SJCRH30 (cell line): ENCODE measurements around the gene ZNF180. TPM values are rescaled to one million over a fixed set of nuclear protein-coding genes. Genes with fewer than 3 reads are reported as not detected.
"Not testable (repeated sequence)": the region's sequence is repeated elsewhere in the genome, so short reads cannot be mapped to it uniquely, and the experiment has no call there.

Experiments
- DNase-seq, 2 experiments: peaks; one replicate each; pipeline ENCODE4 v3.0.0-alpha.2; 2015 to 2020
- H3K27ac ChIP-seq: fragments of 250-450 bp; sonication (Bioruptor Pico); 2 replicates; pipeline ENCODE4 v1.5.1; 2020; ENCODE audit warnings: mild to moderate bottlenecking, moderate library complexity
- H3K27me3 ChIP-seq: fragments of 250-450 bp; sonication (Bioruptor Pico); 2 replicates; pipeline ENCODE4 v1.5.1; 2020; ENCODE audit warnings: mild to moderate bottlenecking, moderate library complexity
- H3K36me3 ChIP-seq: fragments of 250-450 bp; sonication (Bioruptor Pico); 2 replicates; pipeline ENCODE4 v1.5.1; 2020; ENCODE audit warnings: mild to moderate bottlenecking, moderate library complexity
- H3K4me1 ChIP-seq: fragments of 250-450 bp; sonication (Bioruptor Pico); 2 replicates; pipeline ENCODE4 v1.5.1; 2020; ENCODE audit warnings: mild to moderate bottlenecking, moderate library complexity
- H3K4me3 ChIP-seq: fragments of 250-450 bp; sonication (Bioruptor Pico); 2 replicates; pipeline ENCODE4 v1.5.1; 2020; ENCODE audit warnings: mild to moderate bottlenecking, moderate library complexity
- H3K9me3 ChIP-seq: fragments of 250-450 bp; sonication (Bioruptor Pico); replicated peaks from 2 replicates; pipeline ENCODE4 v1.5.1; 2020; ENCODE audit warnings: mild to moderate bottlenecking, moderate library complexity
- total RNA-seq: library from RNA; depleted of rRNA; stranded (reverse); fragments of >200 nt; shearing (Covaris generic); gene quantifications from 2 replicates; pipeline ENCODE4 v1.2.3, GENCODE V29; 2014

ZNF180 gene
- total RNA-seq, 1 experiment from 2014 or later: 13.9 TPM

DNA sequence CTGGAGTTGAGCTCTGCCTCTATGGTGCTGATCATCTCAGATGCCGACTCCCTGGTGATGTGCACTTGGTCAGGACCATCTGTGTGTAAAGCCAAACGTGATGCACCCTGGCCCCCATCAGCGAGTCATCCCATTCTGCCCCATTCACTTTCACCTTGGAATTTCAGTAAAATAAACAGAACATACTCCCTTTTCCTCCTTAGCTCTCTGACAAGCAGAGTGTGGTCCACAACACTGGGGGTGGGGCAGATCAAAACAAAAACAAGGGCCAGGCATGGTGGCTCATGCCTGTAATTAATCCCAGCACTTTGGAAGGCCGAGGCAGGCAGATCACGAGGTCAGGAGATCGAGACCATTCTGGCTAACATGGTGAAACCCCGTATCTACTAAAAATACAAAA lies 16.8 kb upstream of the ZNF180 start:
- DNase-seq: no peak
- Histone ChIP-seq H3K4me3 (no peak overlapping the region), H3K27me3 (no peaks in the 10 kb centered on the region), H3K4me1 (no peaks in the 10 kb centered on the region), H3K27ac (no peak overlapping the region), H3K9me3 (no peaks in the 10 kb centered on the region; the same call in 1 of the 2 replicates), H3K36me3 (no peaks in the 10 kb centered on the region)

DNA sequence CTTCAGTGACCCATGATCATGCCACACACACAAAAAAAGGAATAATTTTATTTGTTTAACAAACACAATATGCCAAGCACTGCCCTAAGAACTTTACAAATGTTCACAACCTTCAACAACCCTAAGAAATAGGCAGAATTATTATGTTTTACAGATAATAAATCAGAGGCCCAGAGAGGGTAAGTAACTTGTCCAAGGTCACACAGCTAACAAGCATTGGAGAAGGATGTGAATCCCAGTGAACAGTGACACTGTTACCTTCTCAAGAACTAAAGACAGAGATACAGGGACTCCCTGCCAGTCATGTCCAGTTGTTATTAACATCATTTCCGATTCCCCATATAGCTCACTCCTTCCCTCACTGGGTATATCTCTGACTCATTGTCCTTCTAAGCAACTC lies 15.6 kb upstream of the ZNF180 start:
- Histone ChIP-seq H3K4me3 (no peak overlapping the region), H3K4me1 (no peaks in the 10 kb centered on the region), H3K27ac (no peak overlapping the region), H3K27me3 (no peaks in the 10 kb centered on the region), H3K9me3 (no peaks in the 10 kb centered on the region; the same call in 1 of the 2 replicates), H3K36me3 (no peaks in the 10 kb centered on the region)
- DNase-seq: no peak

DNA sequence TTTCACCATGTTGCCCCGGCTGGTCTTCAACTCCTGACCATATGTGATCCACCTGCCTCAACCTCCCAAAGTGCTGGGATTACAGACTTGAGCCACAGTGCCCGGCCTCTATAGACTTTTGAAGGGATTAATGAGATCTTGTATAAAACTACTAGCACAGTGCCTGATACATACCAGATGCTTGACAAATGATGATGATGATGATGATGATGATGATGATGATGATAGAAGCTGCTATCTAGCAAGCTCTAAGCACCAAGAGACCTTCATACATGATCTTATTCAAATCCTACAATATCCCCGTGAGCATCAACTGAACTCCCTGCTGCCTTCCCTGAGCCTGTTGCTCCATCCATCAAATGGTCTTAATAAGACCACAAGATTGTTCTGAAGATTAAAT lies 14.7 kb upstream of the ZNF180 start:
- H3K4me3 ChIP-seq: no peak overlapping the region
- no peak overlapping the region for H3K27ac ChIP-seq
- H3K9me3 ChIP-seq: no peaks in the 10 kb centered on the region; the same call in 1 of the 2 replicates
- DNase-seq: no peak
- H3K36me3 ChIP-seq: no peaks in the 10 kb centered on the region
- no peaks in the 10 kb centered on the region for H3K4me1 ChIP-seq
- no peaks in the 10 kb centered on the region for H3K27me3 ChIP-seq

DNA sequence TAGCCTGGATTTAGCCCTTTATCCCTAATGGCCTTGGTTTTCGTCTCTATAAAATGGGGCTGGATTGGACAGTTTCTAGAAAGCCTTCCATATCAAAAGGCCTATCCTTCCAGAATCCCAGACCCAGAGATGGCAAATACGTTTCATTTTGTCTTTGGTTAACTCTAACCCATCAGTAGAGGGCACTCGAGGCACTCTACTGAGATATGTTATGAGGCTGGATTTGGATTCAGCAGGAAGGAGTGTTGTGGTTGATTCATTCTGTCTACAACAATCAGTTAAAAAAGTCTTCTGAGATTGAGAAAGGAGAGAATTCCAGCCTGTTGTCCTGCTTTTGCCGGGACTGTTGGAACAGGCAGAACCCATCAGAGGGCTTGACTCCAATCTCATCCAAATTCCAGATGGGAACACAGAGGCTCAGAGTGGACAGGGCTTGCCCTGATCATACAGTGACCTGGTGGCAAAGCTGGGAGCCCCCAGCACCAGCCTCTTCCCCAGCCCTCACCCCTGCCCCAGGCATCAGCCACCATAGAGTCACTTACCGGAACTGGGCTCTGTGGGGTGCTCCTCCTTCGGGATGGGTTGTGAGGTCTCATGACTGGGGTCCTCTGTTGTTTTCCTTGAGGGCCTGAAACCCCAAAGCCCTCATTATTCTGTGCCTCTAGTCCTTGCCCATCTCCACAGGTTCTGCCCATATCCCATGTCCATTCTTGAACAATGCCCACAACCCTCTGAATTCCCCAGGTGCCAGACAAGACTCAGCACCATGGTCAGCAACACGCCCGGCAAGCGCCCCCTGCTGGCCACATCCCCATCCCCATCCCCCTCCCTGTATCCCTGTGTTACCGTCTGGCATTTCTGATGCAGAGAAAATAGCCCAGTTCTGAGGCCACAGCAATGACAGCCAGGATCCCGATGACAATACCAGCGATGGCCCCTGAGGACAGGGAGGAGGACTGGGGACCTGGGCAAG lies 12.3 kb upstream of the ZNF180 start:
- no peaks in the 10 kb centered on the region; the same call in 1 of the 2 replicates for H3K9me3 ChIP-seq
- peak; percentile 56 to 69 for DNase-seq
- H3K4me3 ChIP-seq: no peak overlapping the region
- no peak overlapping the region for H3K27ac ChIP-seq
- H3K4me1 ChIP-seq: no peaks in the 10 kb centered on the region
- H3K36me3 ChIP-seq: no peaks in the 10 kb centered on the region
- H3K27me3 ChIP-seq: no peaks in the 10 kb centered on the region

DNA sequence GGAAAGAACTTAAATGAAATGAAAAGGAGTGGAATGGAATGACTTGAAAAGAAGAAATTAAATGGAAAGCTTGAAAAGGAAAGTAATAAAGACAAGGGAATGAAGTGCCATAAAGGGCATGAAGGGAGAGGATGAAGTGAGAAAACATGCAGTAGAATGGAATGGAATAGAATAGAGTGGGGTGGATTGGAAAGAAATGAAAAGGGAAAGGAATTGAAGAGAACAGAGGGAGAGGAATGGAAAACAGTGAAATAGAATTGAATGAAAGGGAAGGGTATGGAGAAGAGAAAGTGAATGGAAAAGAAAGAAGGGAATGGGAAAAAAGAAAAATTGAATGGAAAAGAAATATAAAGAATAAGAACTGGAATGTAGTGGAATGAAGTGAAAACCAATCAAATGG lies 9.2 kb upstream of the ZNF180 start:
- no peak overlapping the region for H3K27ac ChIP-seq
- H3K4me1 ChIP-seq: no peaks in the 10 kb centered on the region
- H3K36me3 ChIP-seq: no peaks in the 10 kb centered on the region
- H3K27me3 ChIP-seq: no peaks in the 10 kb centered on the region
- H3K9me3 ChIP-seq: no peaks in the 10 kb centered on the region
- no peak for DNase-seq
- no peak overlapping the region for H3K4me3 ChIP-seq

DNA sequence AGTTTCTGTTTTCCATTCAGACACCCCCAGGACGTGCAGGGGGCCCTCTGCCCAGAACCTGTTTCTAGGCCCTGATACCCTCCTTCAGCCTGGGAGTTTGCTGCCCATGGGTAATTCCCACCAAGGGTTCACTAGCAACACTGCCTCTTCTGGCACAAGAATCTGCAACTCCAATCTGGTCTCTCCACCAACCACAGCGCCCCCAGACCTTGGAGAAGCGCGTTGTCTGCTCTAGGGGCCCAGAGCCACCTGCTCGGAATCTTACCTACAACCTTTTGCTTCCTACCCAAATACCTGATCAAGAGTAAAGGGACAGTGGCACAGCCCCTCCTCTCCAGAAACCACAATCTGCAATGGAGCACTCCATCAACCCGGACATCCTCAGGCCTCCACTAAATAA lies 763 bp downstream of the ZNF180 start:
- no peaks in the 10 kb centered on the region for H3K4me1 ChIP-seq
- peak overlapping the region; percentile 87 for H3K4me3 ChIP-seq
- H3K27ac ChIP-seq: peak overlapping the region; percentile 78; the same call in 1 of the 2 replicates
- peaks cover 22% of the 10 kb centered on the region for H3K36me3 ChIP-seq
- no peaks in the 10 kb centered on the region; the same call in 1 of the 2 replicates for H3K9me3 ChIP-seq
- H3K27me3 ChIP-seq: no peaks in the 10 kb centered on the region
- no peak for DNase-seq

DNA sequence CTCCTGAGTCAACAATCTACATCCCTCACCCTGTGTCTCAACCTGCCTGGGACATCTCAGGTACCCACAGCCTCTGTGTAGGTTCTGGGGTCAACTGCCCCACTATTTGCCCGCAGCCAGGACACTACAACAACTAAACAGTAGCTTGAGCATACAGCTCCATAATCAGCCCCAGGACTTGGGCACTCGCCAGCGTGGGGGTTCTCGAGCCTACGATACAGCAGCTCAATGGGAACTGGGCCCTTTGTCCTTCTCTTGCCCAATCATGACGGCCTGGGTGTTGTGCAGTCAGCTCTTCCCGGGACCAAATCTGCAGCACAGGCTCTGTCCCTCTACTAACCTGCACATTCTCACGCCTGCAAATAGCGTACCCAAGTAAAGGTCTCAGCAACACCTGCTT lies 1.3 kb downstream of the ZNF180 start:
- Histone ChIP-seq H3K4me1 (no peaks in the 10 kb centered on the region), H3K36me3 (peaks cover 27% of the 10 kb centered on the region), H3K4me3 (no peak overlapping the region), H3K27me3 (no peaks in the 10 kb centered on the region), H3K9me3 (peaks cover 3% of the 10 kb centered on the region; the same call in 1 of the 2 replicates), H3K27ac (no peak overlapping the region)
- no peak for DNase-seq

DNA sequence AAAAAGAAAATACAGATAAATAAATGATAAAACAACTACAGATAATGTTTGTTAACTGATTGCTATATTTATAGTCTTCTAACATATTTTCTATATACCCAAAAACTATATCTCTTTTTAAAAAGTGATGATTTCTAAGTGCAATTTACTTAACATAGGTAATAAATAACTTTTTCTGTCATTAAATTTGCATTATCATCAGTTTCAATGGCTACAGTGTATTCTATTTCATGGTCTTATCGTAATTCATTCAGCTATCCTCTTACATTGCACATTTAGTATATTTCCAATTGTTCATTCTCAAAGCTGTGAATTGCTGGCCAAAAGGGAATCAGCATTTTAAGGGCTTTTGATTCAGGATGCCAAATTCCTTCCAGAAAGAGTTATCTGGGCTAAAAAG lies 3.6 kb downstream of the ZNF180 start:
- no peak for DNase-seq
- Histone ChIP-seq H3K4me1 (no peaks in the 10 kb centered on the region), H3K9me3 (peaks cover 13% of the 10 kb centered on the region; the same call in 1 of the 2 replicates), H3K27me3 (no peaks in the 10 kb centered on the region), H3K36me3 (peaks cover 48% of the 10 kb centered on the region), H3K27ac (no peak overlapping the region), H3K4me3 (no peak overlapping the region)

DNA sequence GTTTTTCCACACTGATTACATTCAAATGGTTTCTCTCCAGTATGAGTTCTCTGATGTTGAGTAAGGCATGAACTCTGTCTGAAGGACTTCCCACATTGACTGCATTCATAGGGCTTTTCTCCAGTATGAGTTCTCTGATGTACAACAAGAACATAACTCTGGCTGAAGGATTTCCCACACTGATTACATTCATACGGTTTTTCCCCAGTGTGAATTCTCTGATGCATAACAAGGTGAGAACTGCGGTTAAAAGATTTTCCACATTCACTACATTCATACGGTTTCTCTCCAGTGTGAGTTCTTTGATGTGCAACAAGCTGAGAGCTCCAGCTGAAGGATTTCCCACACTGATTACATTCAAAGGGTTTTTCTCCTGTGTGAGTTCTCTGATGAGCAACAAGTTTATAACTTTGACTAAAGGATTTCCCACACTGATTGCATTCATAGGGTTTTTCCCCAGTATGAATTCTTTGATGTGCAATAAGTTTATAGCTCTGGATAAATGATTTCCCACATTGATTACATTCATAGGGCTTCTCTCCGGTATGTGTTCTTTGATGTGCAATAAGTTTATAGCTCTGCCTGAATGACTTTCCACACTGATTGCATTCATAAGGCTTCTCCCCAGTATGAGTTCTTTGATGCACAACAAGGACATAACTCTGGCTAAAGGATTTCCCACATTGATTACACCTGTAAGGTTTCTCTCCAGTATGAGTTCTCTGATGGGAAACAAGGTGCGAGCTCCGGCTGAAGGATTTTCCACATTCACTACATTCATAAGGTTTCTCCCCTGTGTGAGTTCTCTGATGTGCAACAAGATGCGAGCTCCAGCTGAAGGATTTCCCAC lies 23.5 kb downstream of the ZNF180 start:
- no peaks in the 10 kb centered on the region for H3K27me3 ChIP-seq
- no peaks in the 10 kb centered on the region for H3K4me1 ChIP-seq
- no peak overlapping the region for H3K27ac ChIP-seq
- peak; percentile 13 to 48 for DNase-seq
- H3K4me3 ChIP-seq: no peak overlapping the region
- H3K36me3 ChIP-seq: peaks cover 73% of the 10 kb centered on the region
- H3K9me3 ChIP-seq: peaks cover 63% of the 10 kb centered on the region

DNA sequence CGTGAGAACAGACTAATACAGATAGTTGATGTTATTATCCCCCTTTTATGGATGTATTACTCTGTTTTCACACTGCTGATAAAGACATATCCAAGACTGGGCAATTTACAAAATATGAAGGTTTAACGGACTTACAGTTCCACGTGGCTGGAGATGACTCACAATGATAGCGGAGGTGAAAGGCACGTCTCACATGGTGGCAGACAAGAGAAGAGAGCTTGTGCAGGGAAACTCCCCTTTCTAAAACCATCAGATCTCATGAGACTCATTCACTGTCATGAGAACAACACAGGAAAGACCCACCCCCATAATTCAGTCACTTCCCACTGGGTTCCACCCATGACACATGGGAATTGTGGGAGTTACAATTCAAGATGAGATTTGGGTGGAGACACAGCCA lies 31.6 kb downstream of the ZNF180 start:
- not testable (repeated sequence) for H3K27me3 ChIP-seq, H3K27ac ChIP-seq, H3K4me3 ChIP-seq, H3K36me3 ChIP-seq, H3K4me1 ChIP-seq, H3K9me3 ChIP-seq, DNase-seq

DNA sequence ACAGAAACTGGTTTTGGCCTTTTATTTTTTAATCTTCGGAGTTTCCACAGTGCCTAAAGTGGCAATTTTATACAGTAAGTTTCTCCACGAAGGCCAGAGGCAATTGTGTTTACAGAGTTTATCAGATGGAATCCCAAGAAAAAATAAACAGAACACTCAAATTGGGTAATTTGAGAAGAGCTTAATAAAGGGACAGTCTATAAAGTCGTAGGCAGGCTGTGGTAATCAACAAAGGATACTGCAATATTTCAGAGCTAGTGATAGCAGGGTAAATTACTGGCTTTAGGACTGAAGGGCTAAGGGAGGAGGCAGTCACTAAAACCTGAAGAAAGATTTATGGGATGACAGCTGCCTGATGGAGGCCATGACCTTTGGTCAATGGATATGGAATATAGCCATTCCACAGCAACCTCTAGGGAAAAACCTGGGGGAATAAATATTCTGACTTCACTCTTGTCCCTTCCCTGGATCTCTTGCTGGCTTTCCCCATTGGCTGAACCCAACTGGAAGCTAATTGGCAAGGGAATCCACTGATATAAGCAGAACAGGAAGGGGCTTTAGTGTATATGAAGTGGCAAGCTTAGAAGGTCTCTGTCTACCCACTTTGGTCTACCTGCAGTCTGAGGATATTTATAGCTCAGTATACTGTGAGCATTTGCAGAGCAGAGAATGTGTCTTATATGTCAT lies 37.6 kb downstream of the ZNF180 start:
- not testable (repeated sequence) for H3K27ac ChIP-seq, H3K36me3 ChIP-seq
- DNase-seq: peak; percentile 5 to 32

DNA sequence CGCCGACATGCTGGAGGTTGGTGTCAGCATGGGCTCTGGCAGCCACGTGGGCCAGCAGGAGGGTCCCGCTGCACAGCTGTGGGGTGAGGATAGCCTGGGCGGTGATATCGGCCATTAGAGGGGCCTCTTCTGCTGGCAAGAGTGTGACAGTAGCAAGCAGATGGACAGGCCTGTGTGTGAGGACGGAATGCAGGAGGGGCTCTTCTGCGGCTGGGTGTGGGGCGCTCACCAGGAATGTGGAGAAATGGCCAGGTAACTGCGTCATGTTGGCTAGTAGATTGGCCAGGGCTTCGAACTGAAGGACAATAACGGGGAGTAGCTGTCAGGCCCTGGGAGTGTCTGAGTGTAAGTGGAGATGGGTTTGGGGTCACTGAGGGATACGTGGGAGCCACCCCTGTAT lies 44.3 kb downstream of the ZNF180 start:
- not testable (repeated sequence) for H3K36me3 ChIP-seq, H3K27ac ChIP-seq, H3K27me3 ChIP-seq

More for the DNA sequence above, 37.6 kb downstream of the ZNF180 start:
- H3K27me3 ChIP-seq, H3K4me3 ChIP-seq, H3K9me3 ChIP-seq, H3K4me1 ChIP-seq: not testable (repeated sequence)

DNA sequence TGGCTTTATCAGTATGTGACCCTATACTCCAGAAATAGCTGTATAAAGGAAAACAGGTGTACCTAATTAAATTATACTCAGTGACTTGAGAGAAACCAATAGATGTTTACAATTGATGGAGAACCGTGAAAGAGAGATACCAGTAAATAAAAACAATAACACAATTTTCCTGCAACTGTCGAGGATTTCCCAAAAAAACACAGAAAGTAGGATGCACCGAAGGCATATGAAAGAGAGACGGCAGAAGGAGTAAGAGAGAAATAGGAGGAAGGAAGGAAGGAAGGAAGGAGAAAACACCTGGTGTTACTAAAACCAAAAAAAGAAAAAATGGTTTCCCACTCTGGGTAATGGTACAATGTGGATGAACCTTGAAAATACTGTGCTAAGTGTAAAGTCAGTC lies 45.2 kb downstream of the ZNF180 start:
- Histone ChIP-seq H3K27me3 (no peaks in the 10 kb centered on the region), H3K27ac (no peak overlapping the region), H3K4me1 (no peaks in the 10 kb centered on the region), H3K36me3 (no peaks in the 10 kb centered on the region), H3K9me3 (no peaks in the 10 kb centered on the region), H3K4me3 (no peak overlapping the region)
- DNase-seq: no peak

More for the DNA sequence above, 44.3 kb downstream of the ZNF180 start:
- not testable (repeated sequence) for H3K4me1 ChIP-seq, DNase-seq, H3K4me3 ChIP-seq, H3K9me3 ChIP-seq

DNA sequence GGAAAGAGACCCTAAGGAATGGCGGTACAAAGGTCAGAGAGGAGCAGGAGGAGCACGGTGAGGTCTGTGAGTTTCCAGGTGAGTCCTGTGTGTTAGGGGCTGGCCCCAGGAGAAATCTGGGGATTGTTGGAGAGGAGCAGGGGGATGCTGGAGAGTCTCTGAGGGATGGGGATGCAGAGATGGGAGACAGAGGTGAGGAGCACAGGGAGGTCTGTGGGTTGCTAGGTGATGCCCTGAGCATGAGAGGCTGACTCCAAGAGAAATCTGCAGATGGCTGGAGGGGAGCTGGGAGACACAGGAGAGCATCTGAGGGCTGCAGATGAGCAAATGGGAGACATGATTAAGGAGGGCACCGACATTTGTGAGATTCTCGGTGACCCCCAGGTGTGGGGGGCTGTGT lies 48.0 kb downstream of the ZNF180 start:
- Histone ChIP-seq H3K4me1 (no peaks in the 10 kb centered on the region), H3K27ac (no peak overlapping the region), H3K4me3 (no peak overlapping the region), H3K9me3 (no peaks in the 10 kb centered on the region), H3K27me3 (no peaks in the 10 kb centered on the region), H3K36me3 (no peaks in the 10 kb centered on the region)
- DNase-seq: no peak
